Endothelial cell of umbilical vein (primary cell): ENCODE results near the gene S100A5.
"Not testable (repeated sequence)": the region's sequence is repeated elsewhere in the genome, so short reads cannot be mapped to it uniquely, and the experiment has no call there.

Experiments
- CTCF ChIP-seq, 2 donors: IDR thresholded peaks; 1 replicate in 1 of 2; 2 replicates in 1 of 2; pipeline ENCODE4 v1.5.1; 2011; ENCODE audit warnings: low read length in 2 of 2, mild to moderate bottlenecking in 2 of 2, moderate library complexity in 2 of 2, control low read depth in 1 of 2, inconsistent platforms in 1 of 2, low read depth in 1 of 2; ENCODE audit not compliant: insufficient read depth in 1 of 2; ENCODE audit errors: extremely low read depth in 1 of 2
- EZH2 ChIP-seq: IDR thresholded peaks from 2 replicates; pipeline ENCODE4 v1.6.1; 2012; ENCODE audit warnings: borderline replicate concordance, low read depth, mild to moderate bottlenecking, moderate library complexity, low read length, inconsistent platforms; ENCODE audit not compliant: severe bottlenecking
- FOS ChIP-seq: IDR thresholded peaks from 2 replicates; pipeline ENCODE4 v1.6.1; 2011; ENCODE audit warnings: mild to moderate bottlenecking, low read length, moderate library complexity, borderline replicate concordance; ENCODE audit not compliant: insufficient read depth
- GATA2 ChIP-seq: IDR thresholded peaks from 2 replicates; pipeline ENCODE4 v1.7.0; 2011; ENCODE audit warnings: low read depth, mild to moderate bottlenecking, moderate library complexity, mixed read lengths, low read length; ENCODE audit not compliant: insufficient read length, insufficient read depth
- JUN ChIP-seq: IDR thresholded peaks from 2 replicates; pipeline ENCODE4 v1.6.1; 2011; ENCODE audit warnings: borderline replicate concordance, low read depth; ENCODE audit not compliant: insufficient read length, insufficient read depth
- MAX ChIP-seq: IDR thresholded peaks from 2 replicates; pipeline ENCODE4 v1.6.1; 2011; ENCODE audit not compliant: insufficient read depth, insufficient read length
- POLR2A ChIP-seq: IDR thresholded peaks from 2 replicates; pipeline ENCODE4 v1.6.1; 2012; ENCODE audit warnings: low read depth, mild to moderate bottlenecking, control low read depth, low read length
- POLR2AphosphoS5 ChIP-seq: IDR thresholded peaks from 2 replicates; pipeline ENCODE4 v1.6.1; 2012; ENCODE audit warnings: low read depth, mild to moderate bottlenecking, control low read depth, low read length, moderate library complexity; ENCODE audit not compliant: insufficient read depth

GRCh38 chr1:153575497-153575896 lies 34.8 kb upstream of the S100A5 start:
- TF ChIP-seq CTCF (IDR thresholded peaks at IDR 0.05; ENCODE audit: extremely low read depth in 1 of 2, insufficient read depth in 1 of 2, low read depth in 1 of 2, low read length in 2 of 2); EZH2; MAX; POLR2A; POLR2AphosphoS5; GATA2; FOS; JUN: not testable (repeated sequence)
